HG03097 (cell line): ENCODE measurements around the gene FOXN1.
"Not testable (repeated sequence)": the region's sequence is repeated elsewhere in the genome, so short reads cannot be mapped to it uniquely, and the experiment has no call there.

Experiments used
- ATAC-seq: cut with Tn5 transposase; IDR thresholded peaks from one replicate; pipeline ENCODE4 v1.9.1; 2021; ENCODE audit not compliant: unreplicated experiment, low FRiP score

FOXN1 gene

GRCh38 chr17:28505986-28506665 lies at the start of gene FOXN1:
TSS of gene FOXN1 (plus strand) at chr17:28506348. CDS start at chr17:28523970, 17,622 bp downstream.
- no peak for ATAC-seq

- ATAC-seq: no peak
These were observed 48.3 kb upstream of the FOXN1 start for GRCh38 chr17:28457890-28458289.

DNA sequence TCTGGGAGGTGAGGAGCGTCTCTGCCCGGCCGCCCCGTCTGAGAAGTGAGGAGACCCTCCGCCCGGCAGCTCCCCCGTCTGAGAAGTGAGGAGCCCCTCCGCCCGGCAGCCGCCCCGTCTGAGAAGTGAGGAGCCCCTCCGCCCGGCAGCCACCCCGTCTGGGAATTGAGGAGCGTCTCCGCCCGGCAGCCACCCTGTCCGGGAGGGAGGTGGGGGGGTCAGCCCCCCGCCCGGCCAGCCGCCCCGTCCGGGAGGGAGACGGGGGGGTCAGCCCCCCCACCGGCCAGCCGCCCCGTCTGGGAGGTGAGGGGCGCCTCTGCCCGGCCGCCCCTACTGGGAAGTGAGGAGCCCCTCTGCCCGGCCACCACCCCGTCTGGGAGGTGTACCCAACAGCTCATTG lies 47.3 kb upstream of the FOXN1 start:
- ATAC-seq: not testable (repeated sequence)

DNA sequence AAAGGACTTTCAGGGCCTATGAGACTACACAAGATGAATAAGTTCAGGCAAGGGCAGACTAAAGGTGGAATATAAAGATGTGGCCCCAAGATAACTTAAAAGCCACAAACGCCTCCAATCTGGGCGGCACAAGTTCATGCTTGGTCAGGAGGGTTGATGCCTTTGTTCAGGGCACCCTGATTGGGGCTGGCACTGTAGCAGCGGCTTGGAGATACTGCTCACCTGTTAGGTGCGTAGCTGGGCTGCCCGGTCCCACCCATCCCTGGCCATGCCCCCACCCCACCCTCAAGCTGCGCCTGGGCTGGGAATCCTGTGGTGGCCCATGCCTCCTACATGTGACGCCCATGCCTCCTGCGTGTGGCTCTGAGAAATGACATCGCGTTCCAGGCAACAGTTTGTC lies 45.2 kb upstream of the FOXN1 start:
- no peak for ATAC-seq

GRCh38 chr17:28466001-28466400 lies 40.1 kb upstream of the FOXN1 start:
- no peak for ATAC-seq

DNA sequence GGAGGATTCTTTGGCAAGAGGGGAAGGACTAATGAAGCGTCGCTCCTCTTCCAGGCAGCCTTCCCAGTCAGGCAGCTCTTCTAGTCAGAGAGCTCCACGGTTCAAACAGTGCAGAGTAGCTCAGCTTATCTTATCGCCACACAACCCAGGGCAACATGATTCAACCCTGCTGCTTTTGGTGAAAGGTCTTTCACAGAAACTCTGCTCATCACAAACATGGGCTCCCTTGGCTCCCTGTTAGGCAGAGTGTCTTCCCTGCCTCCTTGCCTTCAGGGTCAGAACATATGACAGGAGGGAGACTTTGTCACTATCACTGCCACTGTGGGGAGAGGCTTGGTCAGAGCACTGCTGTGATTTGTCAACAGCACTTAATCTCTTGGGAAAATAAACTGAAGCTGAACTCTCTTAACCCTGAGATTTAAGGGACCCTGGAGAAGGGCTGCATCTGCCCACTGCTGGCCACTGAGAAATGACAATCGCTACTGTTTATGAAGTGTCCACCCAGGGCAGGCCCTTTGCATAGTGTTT lies 39.6 kb upstream of the FOXN1 start:
- ATAC-seq: no peak

GRCh38 chr17:28467456-28468025 lies 38.6 kb upstream of the FOXN1 start:
- ATAC-seq: no peak

DNA sequence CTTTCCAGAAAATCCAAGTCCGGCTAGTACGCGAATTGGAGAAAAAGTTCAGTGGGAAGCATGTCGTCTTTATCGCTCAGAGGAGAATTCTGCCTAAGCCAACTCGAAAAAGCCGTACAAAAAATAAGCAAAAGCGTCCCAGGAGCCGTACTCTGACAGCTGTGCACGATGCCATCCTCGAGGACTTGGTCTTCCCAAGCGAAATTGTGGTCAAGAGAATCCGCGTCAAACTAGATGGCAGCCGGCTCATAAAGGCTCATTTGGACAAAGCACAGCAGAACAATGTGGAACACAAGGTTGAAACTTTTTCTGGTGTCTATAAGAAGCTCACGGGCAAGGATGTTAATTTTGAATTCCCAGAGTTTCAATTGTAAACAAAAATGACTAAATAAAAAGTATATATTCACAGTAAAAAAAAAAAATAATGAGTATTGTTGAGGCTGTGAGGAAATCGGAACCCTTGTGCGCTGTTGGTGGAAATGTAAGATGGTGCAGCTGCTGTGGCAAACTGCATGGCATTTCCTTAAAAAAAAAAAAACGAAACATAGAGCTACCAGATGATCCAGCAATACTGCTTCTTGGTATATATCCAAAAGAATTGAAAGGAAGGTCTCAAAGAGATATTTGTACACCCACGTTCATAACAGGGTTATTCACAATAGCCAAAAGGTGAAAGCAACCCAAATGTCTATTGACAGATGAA lies 38.0 kb upstream of the FOXN1 start:
- not testable (repeated sequence) for ATAC-seq

DNA sequence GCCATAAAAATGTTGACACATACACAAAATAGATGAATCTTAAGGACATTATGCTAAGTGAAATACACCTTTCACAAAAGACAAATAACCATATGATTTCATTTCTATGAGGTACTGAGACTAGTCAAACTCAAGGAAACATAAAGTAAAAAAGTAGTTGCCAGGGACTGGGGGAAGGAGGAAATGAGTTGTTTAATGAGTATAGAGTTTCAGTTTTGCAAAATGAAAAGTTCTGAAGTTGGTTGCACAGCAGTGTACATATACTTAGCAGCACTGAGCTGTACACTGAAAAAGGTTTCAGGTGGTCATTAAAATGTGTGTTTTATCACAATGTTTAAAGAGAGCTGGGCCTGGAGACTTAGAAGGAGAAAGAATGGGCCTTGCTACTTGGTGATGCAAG lies 37.4 kb upstream of the FOXN1 start:
- ATAC-seq: no peak

- no peak for ATAC-seq
These were observed 36.8 kb upstream of the FOXN1 start for GRCh38 chr17:28469376-28469775.

DNA sequence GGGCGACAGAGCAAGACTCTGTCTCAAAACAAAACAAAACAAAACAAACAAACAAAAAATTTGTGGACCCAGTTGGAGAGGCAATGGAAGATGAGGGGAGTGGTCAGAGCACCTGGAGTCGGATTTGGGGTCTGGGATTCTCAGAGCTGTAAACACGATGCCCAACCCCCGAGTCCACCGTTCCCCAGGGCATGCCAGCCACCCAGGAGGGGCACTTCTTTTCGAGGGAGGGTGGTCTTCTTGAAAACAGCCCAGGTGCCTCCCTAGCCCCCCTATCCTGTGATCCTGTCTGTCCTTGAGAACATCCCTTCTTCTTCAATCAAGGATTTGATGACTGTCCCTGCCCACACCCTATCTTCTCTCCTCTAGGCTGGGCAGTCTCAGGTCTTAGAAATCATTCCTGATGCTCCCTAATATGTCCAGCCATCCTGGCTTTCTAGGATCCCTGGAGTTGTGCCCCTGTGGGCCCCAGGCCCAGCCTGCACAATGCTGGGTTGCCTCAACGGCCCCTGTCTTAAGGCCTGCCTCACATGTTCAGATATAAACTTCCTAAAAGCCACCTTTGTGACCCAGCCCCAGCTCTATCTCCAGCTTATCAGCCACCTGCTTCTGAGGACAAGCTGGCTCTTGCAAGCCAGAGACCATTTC lies 35.8 kb upstream of the FOXN1 start:
- ATAC-seq: no peak

- no peak for ATAC-seq
These were observed 35.2 kb upstream of the FOXN1 start for GRCh38 chr17:28470914-28471366.

DNA sequence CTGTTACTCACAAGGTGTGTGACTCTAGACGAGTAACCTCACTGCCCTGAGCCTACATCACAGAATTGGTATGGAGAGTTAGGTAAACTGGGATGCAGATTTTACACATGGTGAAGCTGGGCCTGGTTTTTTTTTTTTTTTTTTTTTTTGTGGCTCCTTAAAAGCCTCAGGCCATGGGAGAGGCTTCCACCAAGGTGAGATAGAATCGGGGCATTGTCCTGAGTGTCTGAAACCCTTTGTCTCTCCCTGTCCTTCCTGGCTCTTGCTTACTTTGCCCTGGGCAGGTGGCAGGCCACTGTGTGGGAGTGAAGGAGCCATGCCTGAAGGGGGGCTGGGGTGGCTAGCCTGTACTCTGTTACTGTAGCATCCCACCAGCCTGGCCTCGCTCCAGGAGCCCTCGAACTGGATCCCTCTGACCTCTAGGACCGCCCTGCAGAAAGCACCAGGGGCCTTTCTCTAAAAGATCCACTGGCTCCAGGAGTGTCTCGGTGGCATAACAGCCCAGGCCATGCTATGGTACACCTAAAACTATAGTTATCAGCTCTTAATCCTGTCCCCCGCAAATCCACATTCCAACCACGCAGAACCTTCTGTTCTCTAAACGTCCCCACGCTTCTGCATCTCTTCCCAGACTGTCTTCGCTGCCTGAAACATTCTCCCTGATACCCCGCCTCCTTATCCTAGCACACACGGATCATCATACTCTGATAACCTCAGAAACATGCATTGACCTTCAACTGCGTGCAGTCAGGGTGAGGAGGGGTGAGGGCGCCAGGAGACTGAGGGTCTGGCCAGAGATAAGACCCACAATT lies 34.4 kb upstream of the FOXN1 start:
- ATAC-seq: no peak

DNA sequence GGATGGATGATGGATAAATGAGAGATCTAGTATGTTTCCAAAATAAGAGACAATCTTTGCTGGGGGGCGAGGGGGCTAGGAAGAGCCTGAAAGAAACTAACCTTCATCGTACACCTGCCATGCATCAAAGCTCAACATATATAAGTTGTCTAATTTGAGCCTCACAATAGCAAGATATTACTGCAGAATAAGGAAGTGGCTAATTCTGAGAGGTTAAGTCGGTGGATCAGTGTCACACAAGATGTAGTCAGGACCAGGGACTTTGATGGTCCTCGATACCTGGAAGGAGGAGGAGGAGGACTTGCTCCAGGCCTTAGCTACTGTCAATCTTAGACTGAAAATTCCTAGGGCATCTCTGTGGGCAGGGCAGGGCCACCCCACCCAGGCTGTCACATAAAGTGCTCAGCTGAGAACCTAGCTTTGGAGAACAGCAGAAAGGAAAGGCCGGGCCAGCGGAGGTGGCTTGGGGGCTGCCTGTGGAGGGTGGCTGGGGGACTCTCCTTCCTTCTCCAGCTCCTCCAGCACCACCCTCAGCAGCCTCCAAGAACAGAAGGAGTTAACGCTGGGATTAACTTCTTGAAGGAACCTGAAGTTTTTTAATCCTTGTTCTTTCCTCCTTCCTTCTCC lies 33.2 kb upstream of the FOXN1 start:
- no peak for ATAC-seq

DNA sequence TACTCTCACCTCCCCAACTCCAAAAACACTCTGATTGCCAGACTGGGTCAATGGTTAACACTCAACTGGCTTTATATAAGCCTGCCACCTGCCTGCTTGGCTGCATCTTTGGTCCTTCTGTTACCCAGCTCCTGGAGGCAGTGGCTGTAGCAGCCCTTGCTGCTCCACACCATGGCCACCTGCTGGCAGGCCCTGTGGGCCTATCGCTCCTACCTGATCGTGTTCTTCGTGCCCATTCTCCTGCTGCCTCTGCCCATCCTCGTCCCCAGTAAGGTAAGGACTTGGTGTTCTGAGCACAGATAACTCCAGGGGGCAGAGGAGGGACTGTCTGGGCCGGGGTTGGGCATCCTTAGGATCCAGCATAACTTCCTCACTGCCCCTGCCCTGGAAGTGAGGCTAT lies 32.6 kb upstream of the FOXN1 start, which contains the start of gene SLC13A2:
SLC13A2 (plus strand) TSS at position 103 of the 400 bp plus-strand sequence; CDS start at position 172, 69 bp downstream.
- ATAC-seq: no peak

- no peak for ATAC-seq
These were observed 32.0 kb upstream of the FOXN1 start for GRCh38 chr17:28474111-28474531.

DNA sequence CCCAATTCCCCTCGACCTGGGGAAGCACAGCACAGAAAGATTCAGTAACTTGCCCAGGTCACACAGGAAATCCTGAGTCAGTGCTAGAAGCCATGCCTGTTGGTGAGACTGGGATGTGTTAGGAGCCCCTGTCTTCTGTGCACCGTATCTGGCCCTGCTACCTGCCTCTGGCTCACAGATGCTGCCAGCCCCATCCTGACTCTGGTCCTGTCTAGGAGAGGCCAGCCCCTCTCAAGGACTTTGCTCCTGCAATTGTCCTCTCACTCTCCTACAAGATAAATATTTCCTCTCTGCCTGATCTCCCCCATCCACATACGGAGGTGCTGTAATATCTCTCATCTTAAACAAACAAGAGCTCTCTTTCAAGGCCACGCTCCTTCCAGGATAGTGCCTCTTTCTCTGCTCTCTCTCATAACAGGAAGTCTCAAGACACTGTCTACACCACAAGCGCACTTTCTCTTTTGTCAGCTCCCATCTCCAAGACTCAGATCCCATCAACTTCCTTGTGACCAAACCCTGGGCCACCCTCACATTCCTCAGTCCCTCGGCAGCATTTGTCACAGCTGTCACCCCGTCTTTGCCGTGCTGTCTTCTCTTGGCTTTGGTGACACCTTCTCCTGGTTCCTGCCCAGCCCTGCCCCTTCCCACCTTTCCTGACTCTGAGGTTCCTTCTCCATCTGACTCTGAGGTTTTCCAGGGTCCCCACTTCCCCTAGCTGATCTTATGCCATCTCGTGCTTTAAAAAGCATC lies 30.8 kb upstream of the FOXN1 start:
- no peak for ATAC-seq

DNA sequence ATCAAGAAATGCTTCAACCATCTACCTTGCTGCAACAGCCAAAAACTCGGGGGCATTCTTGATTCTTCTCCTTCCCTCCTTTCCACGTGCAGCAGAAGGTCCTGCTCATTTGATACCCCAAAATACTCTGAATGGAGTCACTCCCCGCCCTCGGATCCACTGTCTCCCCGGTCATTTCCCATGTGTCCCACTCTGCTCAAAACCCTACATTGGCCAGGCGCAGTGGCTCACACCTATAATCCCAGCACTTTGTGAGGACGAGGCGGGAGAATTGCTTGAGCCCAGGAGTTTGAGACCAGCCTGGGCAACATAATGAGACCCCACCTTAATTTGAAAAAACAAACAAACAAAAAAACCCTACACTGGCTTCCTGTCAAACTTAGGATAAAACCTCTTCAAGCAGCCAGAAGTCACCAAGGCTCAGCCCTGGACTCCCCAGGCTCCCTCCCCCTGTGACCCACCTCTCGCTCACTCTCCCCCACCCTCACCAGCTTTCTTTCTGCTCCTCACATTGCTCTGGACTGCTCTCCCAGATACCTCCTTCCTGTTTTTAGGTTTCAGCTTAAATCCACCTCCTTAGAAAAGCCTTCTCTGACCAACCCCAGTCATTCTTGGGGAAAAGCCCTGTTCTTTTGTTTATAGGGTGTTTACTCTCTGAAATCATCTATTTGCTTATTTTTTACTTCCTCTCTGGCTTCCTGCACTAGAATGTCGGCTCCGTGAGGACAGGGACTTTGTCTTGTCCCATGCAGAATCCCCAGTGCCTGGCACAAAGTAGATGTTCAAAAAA lies 29.9 kb upstream of the FOXN1 start:
- ATAC-seq: no peak
